Measurements from ENCODE around the gene ZFAND3.

Gene ZFAND3

DNA sequence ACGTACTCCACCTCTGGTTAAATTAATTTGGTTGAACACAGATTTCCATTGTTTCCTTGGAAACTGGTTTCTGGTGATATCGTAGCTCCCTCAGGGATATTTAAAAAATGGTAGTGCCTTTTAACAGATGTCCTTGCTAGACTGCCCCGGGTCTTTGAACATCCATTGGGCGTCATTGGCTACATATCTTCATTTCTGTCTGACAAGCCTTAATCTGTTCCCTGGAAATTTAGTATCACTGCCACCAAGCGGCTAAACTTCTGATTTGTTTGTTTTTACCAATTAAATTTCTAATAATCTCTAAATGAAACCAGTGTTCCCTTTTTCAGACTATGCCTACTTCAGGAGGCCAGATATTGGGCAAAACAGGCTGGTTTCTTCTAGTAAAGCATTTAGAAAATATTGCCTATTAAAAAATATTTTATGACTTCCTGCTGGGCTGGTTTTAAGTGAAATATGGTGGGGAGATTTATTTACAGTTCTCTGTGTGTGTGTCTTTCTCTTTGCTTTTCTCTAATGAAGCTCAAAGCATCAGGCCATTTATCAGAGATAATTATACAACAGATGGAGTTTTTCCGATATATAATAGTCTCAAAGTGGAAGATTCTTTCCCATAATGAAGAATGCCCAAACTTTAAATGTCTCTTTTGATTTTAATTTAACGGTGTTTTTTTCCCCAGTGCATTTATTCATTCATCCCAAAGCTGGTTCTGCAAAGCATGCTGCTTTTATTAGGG lies 249.5 kb downstream of the ZFAND3 start:
- ChIA-PET POLR2A (no interaction called here), CTCF (no interaction called here)
- TF ChIP-seq L3MBTL2 (conservative IDR thresholded peaks at IDR 0.05) (no peak), FOXA1 (IDR thresholded peaks at IDR 0.05) (no peak), ELF4 (IDR thresholded peaks at IDR 0.05) (no peak), SP1 (IDR thresholded peaks at IDR 0.05) (no peak), NFRKB (IDR thresholded peaks at IDR 0.05) (no peak), FOXK2 (IDR thresholded peaks at IDR 0.05) (no peak), HDGF (IDR thresholded peaks at IDR 0.05; ENCODE audit: borderline replicate concordance) (no peak), TARDBP (IDR thresholded peaks at IDR 0.05) (no peak), ARNT (IDR thresholded peaks at IDR 0.05) (no peak), BHLHE40 (IDR thresholded peaks at IDR 0.05; ENCODE audit: borderline replicate concordance) (no peak), CTBP1 (IDR thresholded peaks at IDR 0.05; ENCODE audit: borderline replicate concordance) (no peak)
- TF ChIP-seq, protein P1, sequence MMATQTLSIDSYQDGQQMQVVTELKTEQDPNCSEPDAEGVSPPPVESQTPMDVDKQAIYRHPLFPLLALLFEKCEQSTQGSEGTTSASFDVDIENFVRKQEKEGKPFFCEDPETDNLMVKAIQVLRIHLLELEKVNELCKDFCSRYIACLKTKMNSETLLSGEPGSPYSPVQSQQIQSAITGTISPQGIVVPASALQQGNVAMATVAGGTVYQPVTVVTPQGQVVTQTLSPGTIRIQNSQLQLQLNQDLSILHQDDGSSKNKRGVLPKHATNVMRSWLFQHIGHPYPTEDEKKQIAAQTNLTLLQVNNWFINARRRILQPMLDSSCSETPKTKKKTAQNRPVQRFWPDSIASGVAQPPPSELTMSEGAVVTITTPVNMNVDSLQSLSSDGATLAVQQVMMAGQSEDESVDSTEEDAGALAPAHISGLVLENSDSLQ (IDR thresholded peaks at IDR 0.05), result no peak
- DNase-seq (ENCODE audit: extremely low spot score), result no peak

DNA sequence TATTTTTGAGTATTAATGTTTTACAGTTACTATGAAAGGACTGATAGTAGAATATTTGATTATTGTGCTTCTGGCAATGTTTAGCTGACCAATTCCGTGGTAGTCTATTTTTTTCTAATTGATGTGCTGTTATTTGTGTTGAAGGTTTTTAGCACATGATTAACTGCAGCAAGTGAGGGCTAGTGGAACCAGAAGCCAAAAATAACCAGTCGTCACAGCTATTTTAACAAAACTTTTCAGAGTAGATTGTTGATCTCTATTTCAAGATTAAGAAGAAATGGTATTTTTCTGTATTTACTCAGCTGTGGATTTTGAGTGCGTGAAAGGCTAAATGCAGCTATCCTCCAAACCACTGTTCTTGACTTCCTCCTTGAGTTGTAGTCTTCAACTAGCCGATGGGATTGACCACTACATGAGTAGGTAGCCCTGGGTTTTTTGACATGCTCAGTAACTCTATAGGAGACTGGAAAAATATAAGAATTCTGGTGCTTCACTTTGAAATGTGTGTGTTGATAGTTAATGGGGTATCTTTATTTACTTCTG lies 258.0 kb downstream of the ZFAND3 start:
- POLR2A ChIA-PET, result no interaction called here
- no peak for DNase-seq (ENCODE audit: extremely low spot score)
- no peak for TF ChIP-seq FOXM1 (IDR thresholded peaks at IDR 0.05; ENCODE audit: borderline replicate concordance)
- no peak for TF ChIP-seq ZNF384 (IDR thresholded peaks at IDR 0.05)
- TF ChIP-seq HDGF (IDR thresholded peaks at IDR 0.05; ENCODE audit: borderline replicate concordance), result no peak
- no peak for TF ChIP-seq ELF4 (IDR thresholded peaks at IDR 0.05)
- no peak for TF ChIP-seq NFRKB (IDR thresholded peaks at IDR 0.05)
- no peak for TF ChIP-seq FOXK2 (IDR thresholded peaks at IDR 0.05)
- TF ChIP-seq ARNT (IDR thresholded peaks at IDR 0.05), result no peak
- no peak for TF ChIP-seq TARDBP (IDR thresholded peaks at IDR 0.05)
- no peak for TF ChIP-seq BHLHE40 (IDR thresholded peaks at IDR 0.05; ENCODE audit: borderline replicate concordance)
- no peak for TF ChIP-seq L3MBTL2 (conservative IDR thresholded peaks at IDR 0.05)
- CTCF ChIA-PET, result no interaction called here

DNA sequence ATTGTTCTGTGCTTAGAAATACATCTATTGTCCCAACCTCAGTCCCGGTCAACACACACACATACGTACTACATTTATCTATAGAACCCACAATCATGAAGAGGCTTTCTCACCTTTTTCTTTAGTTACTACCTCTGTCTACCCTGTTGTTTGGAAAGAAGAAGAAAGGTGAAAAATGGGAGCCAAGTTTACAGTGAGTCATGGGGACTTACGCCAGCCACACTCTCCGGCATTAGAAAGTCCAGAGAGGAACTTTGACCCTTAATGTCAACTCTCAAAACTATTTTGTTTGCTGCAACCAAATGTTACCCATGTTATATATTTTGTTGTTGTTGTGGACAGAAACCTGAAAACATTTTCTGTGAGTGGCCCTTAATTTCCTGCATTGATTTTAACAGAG lies 259.1 kb downstream of the ZFAND3 start:
- POLR2A ChIA-PET, result no interaction called here
- TF ChIP-seq SP1 (IDR thresholded peaks at IDR 0.05), result no peak
- no peak for TF ChIP-seq CTBP1 (IDR thresholded peaks at IDR 0.05; ENCODE audit: borderline replicate concordance)
- TF ChIP-seq HDGF (IDR thresholded peaks at IDR 0.05; ENCODE audit: borderline replicate concordance), result no peak
- no peak for TF ChIP-seq NFRKB (IDR thresholded peaks at IDR 0.05)
- no peak for TF ChIP-seq LEF1 (IDR thresholded peaks at IDR 0.05; ENCODE audit: borderline replicate concordance)
- no peak for TF ChIP-seq ELF4 (IDR thresholded peaks at IDR 0.05)
- TF ChIP-seq, protein P1 (IDR thresholded peaks at IDR 0.05), result no peak
- DNase-seq (ENCODE audit: extremely low spot score), result no peak
- CTCF ChIA-PET, result no interaction called here

DNA sequence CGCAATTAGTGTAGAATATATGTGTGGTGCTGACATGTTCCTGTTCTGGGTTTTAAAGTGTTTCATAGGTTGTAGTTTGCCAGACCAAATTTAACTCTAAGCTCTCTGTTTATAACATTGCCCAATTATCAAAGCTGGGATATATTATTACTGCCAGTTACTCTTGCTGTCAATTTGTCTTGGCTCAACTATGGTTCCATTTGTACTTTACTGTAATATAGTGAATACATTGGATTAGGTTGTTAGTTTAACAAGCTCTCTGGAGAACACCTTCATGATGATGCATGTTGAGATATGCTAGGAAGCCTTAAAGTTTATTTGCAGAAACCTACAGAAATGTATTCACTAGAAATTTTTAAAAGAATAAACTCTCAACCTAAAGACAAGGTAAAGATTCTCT lies 259.6 kb downstream of the ZFAND3 start:
- TF ChIP-seq BHLHE40 (IDR thresholded peaks at IDR 0.05; ENCODE audit: borderline replicate concordance), result no peak
- TF ChIP-seq TARDBP (IDR thresholded peaks at IDR 0.05), result no peak
- TF ChIP-seq LEF1 (IDR thresholded peaks at IDR 0.05; ENCODE audit: borderline replicate concordance), result no peak
- TF ChIP-seq SUZ12 (IDR thresholded peaks at IDR 0.05), result no peak
- POLR2A ChIA-PET, result no interaction called here
- CTCF ChIA-PET, result no interaction called here
- no peak for DNase-seq (ENCODE audit: extremely low spot score)

DNA sequence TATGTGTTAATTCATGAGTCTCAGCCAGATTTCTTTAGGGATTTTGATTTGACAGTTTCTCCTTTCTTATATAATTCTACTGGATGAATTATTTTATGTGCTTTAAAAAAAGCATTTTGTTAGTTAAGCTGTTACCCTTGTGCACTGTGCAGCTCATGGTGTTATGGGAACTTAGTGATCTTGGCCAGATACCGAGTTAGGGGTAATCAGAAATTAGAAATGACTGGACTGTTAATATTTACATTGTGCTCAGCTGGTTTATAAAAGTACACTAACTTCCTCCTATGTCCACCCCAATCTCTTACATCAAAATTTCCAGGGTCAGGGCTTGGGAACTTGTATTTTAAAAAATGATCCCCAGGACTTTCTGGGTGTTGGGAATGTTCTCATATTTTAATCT lies 260.0 kb downstream of the ZFAND3 start:
- DNase-seq (ENCODE audit: extremely low spot score), result no peak
- POLR2A ChIA-PET, result no interaction called here
- TF ChIP-seq HDGF (IDR thresholded peaks at IDR 0.05; ENCODE audit: borderline replicate concordance) (no peak), SUZ12 (IDR thresholded peaks at IDR 0.05) (no peak), TARDBP (IDR thresholded peaks at IDR 0.05) (no peak), BHLHE40 (IDR thresholded peaks at IDR 0.05; ENCODE audit: borderline replicate concordance) (no peak), L3MBTL2 (conservative IDR thresholded peaks at IDR 0.05) (no peak), CTBP1 (IDR thresholded peaks at IDR 0.05; ENCODE audit: borderline replicate concordance) (no peak), LEF1 (IDR thresholded peaks at IDR 0.05; ENCODE audit: borderline replicate concordance) (no peak), NFRKB (IDR thresholded peaks at IDR 0.05) (no peak), SP1 (IDR thresholded peaks at IDR 0.05) (no peak), FOXA1 (IDR thresholded peaks at IDR 0.05) (no peak), ELF4 (IDR thresholded peaks at IDR 0.05) (no peak), ZNF384 (IDR thresholded peaks at IDR 0.05) (no peak), FOXM1 (IDR thresholded peaks at IDR 0.05; ENCODE audit: borderline replicate concordance) (no peak), ARNT (IDR thresholded peaks at IDR 0.05) (no peak), FOXK2 (IDR thresholded peaks at IDR 0.05) (no peak)
- TF ChIP-seq, protein P1 (IDR thresholded peaks at IDR 0.05), result no peak
- CTCF ChIA-PET, result no interaction called here

DNA sequence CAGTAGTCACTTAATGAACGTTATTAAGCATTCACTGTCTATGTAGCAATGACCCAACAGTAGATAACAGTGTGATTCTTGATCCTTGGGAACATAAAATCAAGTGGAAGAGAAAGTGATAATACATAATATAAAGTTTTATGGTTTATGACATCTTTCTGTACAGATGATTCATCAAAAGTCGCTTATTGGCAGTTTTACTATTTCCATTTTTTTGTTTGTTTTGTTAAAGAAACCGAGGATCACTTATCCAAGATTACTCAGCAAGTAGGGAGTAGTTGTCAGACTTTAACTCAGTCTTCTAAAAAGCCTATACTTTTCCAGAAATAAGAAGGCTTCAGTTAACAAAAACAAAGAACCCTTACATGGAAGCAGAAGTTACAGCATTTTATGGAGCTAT lies 260.8 kb downstream of the ZFAND3 start:
- no peak for DNase-seq (ENCODE audit: extremely low spot score)
- ChIA-PET CTCF (no interaction called here), POLR2A (no interaction called here)
- TF ChIP-seq ZNF384 (IDR thresholded peaks at IDR 0.05) (no peak), HDGF (IDR thresholded peaks at IDR 0.05; ENCODE audit: borderline replicate concordance) (no peak), FOXM1 (IDR thresholded peaks at IDR 0.05; ENCODE audit: borderline replicate concordance) (no peak), SUZ12 (IDR thresholded peaks at IDR 0.05) (no peak), LEF1 (IDR thresholded peaks at IDR 0.05; ENCODE audit: borderline replicate concordance) (no peak)
- TF ChIP-seq, protein P1 (IDR thresholded peaks at IDR 0.05), result 0 out of 2 replicates have a peak, but pooled peaks have one; percentile 37
